ENCODE measurements around the gene DENND1B. TPM values are rescaled to one million over a fixed set of nuclear protein-coding genes. Genes with fewer than 3 reads are reported as not detected.

Gene DENND1B
- total RNA-seq, 1 experiment from 2014 or later = 6.3 TPM

DNA sequence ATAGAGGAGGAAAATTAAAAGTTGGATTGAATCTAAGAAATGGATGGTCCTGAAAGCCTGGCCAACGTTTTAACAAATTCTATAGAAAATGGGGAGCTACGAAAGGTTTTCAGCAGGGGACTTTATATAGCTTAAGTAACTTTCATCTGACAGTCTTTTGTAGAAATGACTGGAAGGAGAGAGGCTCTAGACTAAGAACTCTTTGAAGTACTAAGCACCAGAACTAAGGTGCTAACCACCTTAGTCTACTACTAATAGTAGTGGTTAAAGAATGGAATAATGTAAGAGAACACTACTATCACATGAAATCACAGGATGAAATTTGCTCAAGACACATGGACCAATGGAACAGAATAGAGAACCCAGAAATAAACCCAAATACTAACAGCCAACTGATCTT lies 126.1 kb downstream of the DENND1B start:
- H3K27ac Mint-ChIP-seq = no peak overlapping the region
- WGBS (ENCODE audit: extremely low coverage, insufficient read length, low lambda C conversion rate) = no CpG with 5 or more reads among the region's 2 CpGs

More for the DNA sequence above, 126.1 kb downstream of the DENND1B start:
- Histone ChIP-seq H2AFZ (ENCODE audit: low read length) (no peak overlapping the region), H3K23ac (ENCODE audit: insufficient read length, low read depth, low read length) (no peak overlapping the region), H3K79me2 (ENCODE audit: insufficient read depth, low read length) (no peaks in the 10 kb centered on the region), H3K18ac (ENCODE audit: insufficient read length, low read depth, low read length) (no peak overlapping the region), H2BK120ac (ENCODE audit: low read depth, low read length, poor library complexity, severe bottlenecking) (no peak overlapping the region), H3K9me3 (ENCODE audit: control insufficient read depth, low read depth, low read length) (no peaks in the 10 kb centered on the region), H4K20me1 (ENCODE audit: control insufficient read depth, insufficient read depth, insufficient read length) (no peaks in the 10 kb centered on the region), H2BK12ac (ENCODE audit: insufficient read length, low read depth, low read length) (no peak overlapping the region), H3T11ph (ENCODE audit: low read length) (no peak overlapping the region), H2AK5ac (ENCODE audit: insufficient read length, low read length) (no peak overlapping the region), H3K23me2 (ENCODE audit: insufficient read length, low read depth, low read length, poor library complexity, severe bottlenecking) (no peaks in the 10 kb centered on the region), H4K8ac (replicated peaks; ENCODE audit: insufficient read length, low read depth, low read length) (no peak overlapping the region), H3K27me3 (ENCODE audit: insufficient read depth, low read length) (no peaks in the 10 kb centered on the region), H3K56ac (ENCODE audit: insufficient read length, low read depth, low read length) (no peak overlapping the region), H3K9ac (ENCODE audit: extremely low read depth, insufficient read length, low read length) (no peak overlapping the region), H4K91ac (ENCODE audit: insufficient read length, low read depth, low read length) (no peak overlapping the region), H2BK5ac (ENCODE audit: insufficient read length, low read length) (no peak overlapping the region), H3K4ac (ENCODE audit: low read depth, low read length) (no peak overlapping the region), H3K4me2 (ENCODE audit: insufficient read depth, insufficient read length, low read length) (no peak overlapping the region), H3K27ac (ENCODE audit: insufficient read length, low read depth, low read length) (no peak overlapping the region), H2BK15ac (ENCODE audit: low read depth, low read length) (no peak overlapping the region), H4K5ac (ENCODE audit: insufficient read length, low read depth, low read length) (no peak overlapping the region), H3K4me1 (ENCODE audit: insufficient read depth, low read length) (no peaks in the 10 kb centered on the region), H2BK20ac (ENCODE audit: low read depth, low read length, poor library complexity, severe bottlenecking) (no peak overlapping the region), H3K14ac (ENCODE audit: insufficient read depth, low read length) (no peak overlapping the region), H3K79me1 (ENCODE audit: insufficient read depth, low read depth, low read length, poor library complexity, severe bottlenecking) (no peaks in the 10 kb centered on the region)
- no peak overlapping the region for H3K4me3 Mint-ChIP-seq
- H3K4me1 Mint-ChIP-seq = no peaks in the 10 kb centered on the region
- TF ChIP-seq, protein P1, sequence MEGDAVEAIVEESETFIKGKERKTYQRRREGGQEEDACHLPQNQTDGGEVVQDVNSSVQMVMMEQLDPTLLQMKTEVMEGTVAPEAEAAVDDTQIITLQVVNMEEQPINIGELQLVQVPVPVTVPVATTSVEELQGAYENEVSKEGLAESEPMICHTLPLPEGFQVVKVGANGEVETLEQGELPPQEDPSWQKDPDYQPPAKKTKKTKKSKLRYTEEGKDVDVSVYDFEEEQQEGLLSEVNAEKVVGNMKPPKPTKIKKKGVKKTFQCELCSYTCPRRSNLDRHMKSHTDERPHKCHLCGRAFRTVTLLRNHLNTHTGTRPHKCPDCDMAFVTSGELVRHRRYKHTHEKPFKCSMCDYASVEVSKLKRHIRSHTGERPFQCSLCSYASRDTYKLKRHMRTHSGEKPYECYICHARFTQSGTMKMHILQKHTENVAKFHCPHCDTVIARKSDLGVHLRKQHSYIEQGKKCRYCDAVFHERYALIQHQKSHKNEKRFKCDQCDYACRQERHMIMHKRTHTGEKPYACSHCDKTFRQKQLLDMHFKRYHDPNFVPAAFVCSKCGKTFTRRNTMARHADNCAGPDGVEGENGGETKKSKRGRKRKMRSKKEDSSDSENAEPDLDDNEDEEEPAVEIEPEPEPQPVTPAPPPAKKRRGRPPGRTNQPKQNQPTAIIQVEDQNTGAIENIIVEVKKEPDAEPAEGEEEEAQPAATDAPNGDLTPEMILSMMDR (conservative IDR thresholded peaks at IDR 0.05) = no peak
- DNase-seq = no peak
- no peaks in the 10 kb centered on the region for H3K36me3 Mint-ChIP-seq (ENCODE audit: insufficient read depth in 1 of 3, low read depth in 3 of 3)
- no peaks in the 10 kb centered on the region for H3K9me3 Mint-ChIP-seq
- no peaks in the 10 kb centered on the region for H3K27me3 Mint-ChIP-seq (ENCODE audit: low read depth)
